G401.6 (cell line): ENCODE measurements around the gene GRIN1.

Experiments
- FAIRE-seq: peaks from 2 replicates; lab custom pipeline; 2012; peaks lifted over from hg19 to GRCh38; lab: Jason Lieb, UNC

The GRIN1 gene

DNA sequence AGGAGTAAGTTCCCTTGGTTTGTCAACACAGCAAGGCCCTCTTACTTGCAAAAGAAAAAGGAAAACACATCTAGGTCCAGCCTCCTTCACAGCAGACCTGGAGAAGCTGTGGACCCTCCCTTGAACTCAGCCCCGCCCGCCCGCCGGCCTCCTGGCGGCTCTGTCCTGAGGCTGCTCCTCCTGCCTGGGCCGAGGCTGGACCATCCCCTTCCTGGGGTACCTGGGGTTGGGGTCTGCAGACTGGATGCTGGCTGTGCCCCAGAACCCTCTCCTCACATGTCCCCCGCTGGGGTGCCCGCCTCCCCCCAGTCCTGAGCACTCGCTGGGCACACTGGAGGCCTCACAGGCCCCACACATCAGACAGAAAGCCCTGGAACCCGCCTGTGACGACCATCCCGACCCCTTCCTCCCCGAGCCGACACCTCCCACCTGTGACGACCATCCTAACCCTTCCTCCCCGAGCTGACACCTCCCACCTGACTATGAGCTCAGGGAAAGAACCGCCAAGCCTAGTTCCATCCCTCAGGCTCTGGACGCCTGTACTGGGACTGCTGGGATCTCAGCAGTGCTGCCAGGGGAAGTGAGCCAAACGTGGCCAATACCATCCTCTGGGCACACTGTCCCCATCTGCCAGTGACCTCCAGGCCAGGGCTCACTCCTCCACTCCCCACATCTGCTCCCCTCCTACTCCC lies 40.1 kb downstream of the GRIN1 start:
- FAIRE-seq, result no peak

DNA sequence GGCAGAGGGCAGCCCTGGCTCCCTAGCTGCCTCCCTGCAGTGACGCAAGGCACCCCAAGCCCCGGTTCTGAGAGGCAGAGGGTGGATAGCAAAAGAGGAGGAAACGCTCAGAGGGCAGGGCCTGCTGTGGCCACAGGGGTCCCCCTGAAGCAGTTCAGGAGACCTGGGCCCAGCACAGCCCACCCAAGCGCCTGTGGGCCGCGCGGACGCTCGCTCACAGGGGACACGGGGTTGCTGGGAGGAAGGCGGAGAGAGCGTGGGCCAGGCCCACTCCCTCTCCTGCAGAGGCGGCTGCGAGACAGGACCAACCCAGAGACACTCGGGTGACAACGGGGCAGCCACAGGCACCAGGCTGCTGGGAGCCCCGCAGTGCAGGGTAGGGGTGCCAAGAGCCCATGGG lies 40.8 kb downstream of the GRIN1 start:
- no peak for FAIRE-seq

DNA sequence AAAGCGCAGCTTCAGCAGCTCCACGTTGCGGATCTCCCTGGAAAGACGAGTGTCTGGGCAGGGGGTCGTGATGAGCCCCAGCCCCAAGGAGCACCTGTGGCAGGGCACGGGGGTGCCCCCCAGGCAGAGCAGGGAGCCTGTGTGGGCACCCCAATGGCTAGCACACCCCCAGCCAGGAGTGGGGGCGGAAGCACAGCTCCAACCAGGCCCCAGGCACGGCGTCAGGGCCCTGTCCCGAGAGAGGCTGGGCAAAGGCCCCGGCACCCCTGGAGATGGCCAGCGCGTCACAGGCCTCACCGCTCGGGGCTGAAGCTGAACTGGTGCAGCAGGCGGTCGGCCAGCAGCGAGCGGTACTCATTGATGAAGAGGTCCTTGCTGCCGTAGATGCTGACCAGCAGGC lies 41.5 kb downstream of the GRIN1 start:
- FAIRE-seq, result no peak

DNA sequence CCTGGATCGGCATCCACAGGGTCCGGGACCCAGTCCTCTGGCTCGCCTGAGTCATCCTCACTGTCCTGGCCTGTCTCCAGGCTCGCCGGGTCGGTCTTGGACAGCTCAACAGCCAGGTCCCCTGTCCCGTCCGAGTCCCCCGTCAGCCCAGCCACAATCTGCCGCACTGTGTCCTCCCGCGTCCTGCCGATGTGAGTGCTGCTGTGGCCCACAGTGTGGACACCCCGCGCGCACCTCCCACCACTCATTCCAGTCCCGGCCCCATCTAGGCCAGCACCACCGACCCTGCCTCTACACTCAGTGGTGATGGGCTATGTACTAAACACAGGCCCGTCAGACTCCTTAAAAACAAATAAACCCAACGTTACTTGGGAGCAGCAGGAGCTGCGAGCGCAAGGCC lies 42.7 kb downstream of the GRIN1 start:
- no peak for FAIRE-seq

DNA sequence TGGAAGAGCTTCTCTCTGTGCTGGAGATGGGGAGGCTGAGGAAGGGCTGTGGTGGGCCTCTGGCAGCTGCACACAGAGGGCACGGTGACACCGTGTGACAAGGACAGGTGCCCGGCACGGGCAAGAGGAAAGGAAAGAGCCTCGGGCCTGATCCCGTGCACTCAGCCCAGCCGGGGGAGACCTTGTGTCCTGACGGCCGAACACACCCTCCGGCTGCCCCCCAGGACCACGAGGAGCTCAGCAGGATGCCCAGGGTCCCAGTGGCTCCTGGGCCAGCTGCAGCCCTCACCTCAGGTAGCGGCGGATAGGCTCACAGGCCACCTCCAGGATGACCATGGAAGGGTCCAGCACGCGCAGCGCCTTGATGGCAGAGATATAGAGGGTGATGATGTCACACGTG lies 43.9 kb downstream of the GRIN1 start:
- no peak for FAIRE-seq

DNA sequence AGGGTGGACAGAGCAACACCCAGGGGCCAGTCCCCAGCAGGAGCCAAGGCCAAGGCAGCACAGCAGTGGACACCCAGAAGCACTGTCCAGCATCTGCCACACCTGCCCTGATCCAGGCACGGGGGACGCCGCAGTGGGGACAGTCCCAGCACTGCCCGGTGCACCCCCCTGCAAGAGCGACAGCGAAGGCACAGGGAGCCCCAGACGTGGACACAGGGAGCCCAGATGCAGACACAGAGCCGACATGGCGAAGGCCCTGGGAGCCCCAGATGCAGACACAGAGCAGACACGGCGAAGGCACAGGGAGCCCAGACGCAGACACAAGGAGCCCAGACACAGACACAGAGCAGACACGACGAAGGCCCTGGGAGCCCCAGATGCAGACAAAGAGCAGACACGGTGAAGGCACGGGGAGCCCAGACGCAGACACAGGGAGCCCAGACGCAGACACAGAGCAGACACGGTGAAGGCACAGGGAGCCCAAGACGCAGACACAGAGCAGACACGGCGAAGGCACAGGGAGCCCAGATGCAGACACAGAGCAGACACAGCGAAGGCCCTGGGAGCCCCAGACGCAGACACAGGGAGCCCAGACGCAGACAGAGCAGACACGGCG lies 45.1 kb downstream of the GRIN1 start:
- FAIRE-seq, result no peak

DNA sequence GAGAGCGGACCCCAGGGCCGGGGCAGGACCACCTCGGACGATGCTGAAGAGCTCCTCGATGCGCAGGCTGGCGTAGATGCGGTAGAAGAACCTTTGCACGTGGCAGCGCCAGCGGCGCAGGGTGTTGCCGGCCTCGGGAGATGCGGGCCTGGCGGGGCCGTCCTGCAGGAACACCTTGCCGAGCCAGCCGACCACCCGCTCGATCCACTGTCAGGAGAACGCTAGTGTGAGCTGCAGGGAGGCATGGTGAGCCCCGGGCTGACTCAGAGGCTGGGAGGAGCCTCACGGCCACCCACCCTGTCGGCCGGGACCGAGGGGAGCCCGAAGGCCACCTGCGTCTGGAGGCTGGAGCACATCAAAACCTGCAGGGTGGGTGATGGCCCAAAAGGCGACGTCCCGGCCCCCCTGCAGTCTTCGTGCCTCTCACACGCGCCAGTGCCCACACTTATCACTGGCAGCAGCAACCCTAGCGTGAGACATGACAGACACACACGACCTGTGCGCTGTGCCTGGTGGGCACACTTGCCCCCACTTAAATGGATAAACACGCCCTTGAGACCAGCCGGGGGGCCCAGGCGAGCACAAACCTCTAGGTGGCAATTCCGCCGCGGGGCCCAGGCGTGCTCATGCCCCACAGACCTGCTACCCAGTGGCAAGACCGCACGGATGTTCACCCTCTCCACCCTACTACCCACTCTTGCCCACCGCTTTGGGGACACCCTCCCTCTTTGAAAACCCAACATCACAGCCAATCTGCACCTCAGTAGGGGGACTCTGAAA lies 46.1 kb downstream of the GRIN1 start:
- no peak for FAIRE-seq

DNA sequence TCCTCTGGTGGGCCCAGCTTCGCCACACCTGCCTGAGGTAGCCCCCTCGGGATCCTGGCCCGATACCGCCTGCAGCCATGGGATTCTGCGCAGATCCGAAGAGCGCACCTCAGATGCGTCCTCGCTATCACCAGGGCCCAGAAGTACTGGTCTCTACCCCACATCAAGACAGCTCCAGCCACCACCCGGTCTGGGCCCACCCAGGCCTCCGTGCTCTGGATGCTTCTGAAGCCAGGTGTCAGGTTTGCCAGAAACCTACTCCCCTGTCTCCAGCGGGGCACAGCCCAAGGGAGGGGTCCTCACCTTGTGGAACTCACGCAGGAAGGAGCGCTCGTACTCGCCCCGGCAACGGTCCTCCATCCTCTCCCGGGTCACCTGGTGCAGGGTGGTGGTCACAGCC lies 47.0 kb downstream of the GRIN1 start:
- FAIRE-seq, result no peak

DNA sequence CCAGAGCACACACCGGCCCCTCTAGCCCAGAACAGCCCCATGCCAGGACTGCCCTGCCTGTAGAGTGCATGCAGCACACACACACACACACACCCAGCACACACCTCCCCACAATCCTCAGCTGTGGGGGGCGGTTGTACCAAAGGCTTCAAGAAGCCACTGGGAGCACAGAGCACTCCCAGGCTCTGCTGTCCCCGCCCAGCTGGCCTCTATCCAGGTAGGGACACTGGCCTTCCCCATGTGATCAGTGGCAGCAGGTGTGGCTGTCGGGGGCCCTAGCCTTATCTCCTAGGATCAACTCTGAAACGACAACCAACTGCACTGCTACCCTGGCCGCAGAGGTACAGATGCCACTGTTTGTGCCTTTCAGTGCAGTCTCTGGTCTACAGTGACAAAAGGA lies 47.4 kb downstream of the GRIN1 start:
- no peak for FAIRE-seq

DNA sequence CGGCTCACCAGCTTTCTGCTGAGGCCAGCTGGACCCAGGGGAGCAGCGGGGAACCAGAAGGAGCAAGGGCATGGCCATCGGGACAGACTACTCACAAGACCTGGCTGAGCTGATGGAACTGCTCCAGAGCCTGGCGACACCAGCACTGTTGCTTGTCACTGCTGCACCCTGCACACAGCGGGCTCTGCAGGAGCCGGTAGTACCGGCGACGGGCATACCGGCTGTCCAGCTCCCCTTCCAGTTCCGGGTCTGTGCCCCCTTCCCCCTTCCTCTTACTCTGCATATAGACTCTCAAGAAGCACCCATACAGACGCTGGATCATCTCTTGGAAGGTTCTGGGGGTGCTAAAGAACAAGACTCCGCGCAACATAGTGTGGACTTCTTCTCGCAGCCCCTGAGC lies 48.4 kb downstream of the GRIN1 start:
- no peak for FAIRE-seq

DNA sequence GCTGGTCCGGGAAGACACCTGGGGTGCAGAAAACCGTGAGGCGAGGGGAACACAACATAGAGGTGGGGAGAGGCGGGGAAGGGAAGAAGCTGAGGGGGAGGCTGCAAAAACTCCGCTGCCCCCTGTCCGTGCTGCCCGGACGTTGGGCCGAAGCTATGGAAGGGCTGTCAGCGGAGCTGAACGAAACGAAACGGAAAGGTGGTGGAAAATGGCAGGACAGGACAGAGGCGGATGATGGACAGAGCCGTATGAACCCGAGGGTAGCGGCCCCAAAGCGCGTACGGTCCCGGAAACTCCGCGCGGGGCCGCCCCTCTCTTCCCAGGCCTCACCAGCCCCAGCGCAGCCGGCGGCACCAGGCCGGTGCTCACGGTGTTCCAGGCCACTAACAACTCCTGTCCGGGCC lies 49.1 kb downstream of the GRIN1 start:
- FAIRE-seq, result no peak

DNA sequence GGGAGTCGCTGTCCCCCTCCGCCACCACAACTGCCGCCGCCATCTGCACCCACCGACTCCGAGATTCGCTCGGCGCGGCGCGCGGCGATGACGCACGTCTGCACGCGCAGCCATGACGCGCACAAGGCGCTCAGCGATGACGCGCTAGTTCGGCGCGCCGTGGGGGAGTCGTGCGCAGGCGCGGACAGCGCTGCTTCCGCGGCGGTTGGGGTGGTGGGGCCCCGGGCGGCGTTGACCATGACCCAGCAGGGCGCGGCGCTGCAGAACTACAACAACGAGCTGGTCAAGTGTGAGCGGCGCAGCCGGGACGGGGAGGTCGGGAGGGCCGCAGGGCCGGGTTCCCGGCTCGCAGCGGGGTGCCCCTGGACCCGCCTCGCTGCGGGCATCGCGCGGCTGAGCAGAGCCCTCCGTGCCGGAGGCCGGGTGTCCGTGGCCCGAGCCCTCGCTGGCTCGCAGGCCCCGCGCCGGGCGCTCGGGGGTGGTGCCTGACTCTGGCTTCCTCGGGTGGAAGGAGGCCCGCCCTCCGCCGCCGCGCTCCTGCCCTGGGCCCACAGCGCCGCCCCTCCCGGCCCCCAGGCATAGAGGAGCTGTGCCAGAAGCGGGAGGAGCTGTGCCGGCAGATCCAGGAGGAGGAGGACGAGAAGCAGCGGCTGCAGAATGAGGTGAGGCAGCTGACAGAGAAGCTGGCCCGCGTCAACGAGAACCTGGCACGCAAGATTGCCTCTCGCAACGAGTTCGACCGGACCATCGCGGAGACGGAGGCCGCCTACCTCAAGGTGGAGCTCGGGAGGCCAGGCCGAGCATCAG lies 49.7 kb downstream of the GRIN1 start, which contains the start of the genes ANAPC2 and SSNA1:
ANAPC2 (minus strand) TSS at position 71 of the 807 bp plus-strand sequence; CDS start at position 43, 28 bp downstream.
SSNA1 (plus strand) TSS at position 187 of the 807 bp plus-strand sequence; CDS start at position 238, 51 bp downstream.
- FAIRE-seq, result no peak

DNA sequence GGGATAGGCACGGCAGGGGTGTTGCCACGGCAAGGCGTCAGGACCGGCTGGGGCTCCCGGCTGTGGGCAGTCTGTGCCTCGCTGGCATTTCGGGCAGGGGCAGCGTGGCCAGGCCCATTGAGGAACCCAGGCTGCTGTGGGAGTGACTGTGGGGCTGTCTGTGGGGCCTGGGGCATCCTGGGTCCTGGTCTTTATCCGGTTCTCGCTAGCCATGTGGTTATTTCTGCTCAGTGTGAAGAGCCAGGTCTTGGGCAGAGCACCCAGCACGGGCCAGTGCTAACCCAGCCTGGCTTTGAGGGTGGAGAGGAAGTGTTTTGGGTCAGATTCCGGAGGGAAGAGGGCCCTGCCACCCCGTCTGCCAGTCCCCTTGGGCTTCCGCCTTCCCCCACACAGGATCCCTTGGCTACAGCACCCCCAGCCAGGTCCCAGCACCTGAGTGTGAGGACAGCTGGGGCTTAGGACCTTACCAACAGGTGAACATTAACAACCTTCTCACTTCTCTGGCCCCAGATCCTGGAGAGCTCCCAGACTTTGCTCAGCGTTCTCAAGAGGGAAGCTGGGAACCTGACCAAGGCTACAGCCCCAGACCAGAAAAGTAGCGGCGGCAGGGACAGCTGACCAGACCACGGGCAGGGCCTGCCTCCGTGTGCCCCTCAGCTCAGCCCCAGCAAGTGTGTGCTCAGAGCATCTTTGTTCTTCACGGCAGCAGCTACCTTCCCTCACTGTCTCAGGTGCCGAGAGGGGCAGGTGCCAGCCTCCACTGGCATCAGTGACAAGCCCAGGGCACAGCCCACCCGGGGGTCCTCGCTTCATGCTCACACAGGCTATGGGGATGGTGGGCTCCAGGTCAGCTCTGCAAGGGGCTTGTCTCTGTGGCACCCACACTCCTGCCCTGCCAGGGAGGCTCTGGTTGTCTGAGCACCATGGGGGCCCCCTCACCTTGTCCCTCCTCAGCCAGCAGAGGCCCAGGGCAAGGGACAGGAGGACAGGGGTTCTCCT lies 50.6 kb downstream of the GRIN1 start:
- FAIRE-seq, result no peak

DNA sequence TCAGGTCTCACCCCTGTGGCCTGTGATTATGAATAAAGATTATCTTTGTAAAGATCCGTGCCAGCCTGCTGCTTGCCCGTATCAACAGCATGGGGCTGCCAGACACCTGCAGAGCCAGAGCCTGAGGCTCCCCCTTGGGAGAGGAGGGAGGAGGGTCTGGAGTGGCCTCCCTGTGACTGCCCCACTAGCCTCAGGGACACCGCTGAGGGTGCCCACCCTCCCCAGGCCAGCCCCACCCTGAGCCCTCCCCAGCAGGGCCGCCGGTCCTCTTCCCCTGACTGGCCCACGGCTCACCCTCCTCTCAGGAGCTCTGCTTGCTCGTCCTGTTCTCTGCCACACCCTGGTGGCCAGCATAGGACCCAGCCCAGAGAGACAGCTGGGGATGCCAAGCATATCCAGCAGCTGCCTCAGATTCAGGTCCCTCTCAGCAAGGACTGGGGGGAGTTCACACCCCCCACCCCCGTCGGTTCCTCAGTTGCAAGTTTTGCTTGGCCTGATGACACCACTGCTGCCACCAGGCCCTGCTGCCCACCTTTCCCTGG lies 51.4 kb downstream of the GRIN1 start:
- no peak for FAIRE-seq

DNA sequence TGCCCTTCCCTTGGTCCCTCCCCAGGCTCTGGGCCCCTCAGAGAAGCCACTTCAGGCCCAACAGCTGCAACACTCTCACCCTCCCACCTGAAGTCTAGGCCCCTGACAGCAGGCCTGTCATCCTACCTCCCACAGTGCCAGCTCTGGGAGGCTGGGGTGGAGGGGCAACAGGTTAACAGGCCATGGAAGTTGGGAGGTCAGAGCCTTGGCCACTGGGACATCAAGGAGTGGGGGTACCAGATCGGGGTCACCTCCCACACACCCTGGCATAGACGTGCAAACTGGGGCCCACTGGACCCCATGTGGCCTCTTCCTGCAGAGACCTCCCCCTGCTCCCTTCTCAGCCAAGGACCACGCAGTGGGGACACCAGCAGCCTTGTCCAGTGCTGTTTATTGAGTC lies 52.3 kb downstream of the GRIN1 start:
- FAIRE-seq, result no peak

DNA sequence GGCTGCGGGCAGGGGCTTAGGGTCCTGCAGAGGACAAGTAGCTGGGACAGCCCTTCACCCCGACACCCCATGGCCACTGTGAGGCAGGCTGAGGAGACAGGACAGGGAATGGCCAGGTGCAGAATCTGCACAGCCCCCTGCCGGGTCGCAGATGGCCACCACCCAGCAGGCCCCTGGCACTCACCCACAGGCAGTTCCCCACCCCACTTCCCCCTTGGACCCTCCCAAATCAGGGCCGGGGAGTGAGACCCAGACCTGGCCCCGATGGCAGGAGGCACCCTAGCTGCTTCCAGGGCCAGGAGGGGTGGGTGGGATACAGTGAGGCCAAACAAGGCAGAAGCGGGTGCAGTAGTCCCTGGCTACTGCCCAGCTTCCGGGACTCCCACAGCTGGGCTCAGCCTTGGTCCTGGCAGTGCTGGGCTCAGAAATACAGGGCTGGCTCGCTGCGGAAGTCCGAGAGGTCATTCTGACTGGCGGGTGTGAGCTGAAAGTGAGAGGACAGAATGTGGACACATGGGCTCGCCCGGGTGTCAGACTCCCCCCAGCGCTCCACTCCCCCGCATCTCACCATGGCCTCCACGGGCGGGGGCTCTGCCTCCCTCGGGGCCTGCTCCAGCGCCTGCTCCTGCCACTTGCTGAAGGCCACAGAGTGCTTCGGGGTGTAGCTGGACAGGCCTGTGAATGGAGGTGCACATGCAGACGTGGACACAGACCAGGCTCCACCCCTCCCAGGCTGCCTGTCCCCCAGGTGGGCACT lies 52.9 kb downstream of the GRIN1 start:
- no peak for FAIRE-seq

DNA sequence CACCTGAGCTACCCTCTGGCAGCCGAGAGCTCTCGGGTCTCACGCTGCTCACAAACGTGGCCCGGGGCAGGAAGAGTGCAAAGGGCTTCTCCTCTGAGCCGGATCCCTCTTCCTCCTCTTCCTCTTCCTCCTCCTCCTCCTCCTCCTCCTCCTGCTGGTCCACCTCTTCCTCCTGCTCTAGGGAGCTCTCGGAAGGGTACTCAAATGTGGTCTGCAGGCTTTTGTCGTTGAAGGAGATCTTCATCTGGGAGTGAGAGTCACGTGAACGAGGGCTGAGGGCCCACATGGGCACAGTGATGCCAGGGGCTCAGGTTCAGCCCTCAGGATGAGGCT lies 53.5 kb downstream of the GRIN1 start:
- FAIRE-seq, result no peak

DNA sequence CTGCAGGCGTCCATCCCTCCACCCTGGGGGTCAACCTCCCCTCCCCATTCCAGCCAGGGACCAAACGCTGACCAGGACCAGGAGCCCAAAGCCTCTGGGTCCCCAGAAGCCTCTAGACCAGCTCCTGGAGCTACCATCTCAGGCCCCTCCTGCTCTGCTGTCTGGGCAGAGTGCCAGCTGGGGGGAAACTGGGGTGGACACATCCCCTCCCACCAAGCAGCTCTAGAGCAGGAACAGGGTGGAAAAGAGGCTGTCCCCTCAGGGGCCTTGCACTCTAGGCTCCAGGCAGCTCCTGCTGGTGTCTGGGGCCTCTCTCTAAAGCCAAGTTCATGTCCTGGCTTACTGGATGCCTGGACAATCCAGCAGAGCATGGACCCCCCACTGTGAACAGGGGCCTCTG lies 53.9 kb downstream of the GRIN1 start:
- no peak for FAIRE-seq

DNA sequence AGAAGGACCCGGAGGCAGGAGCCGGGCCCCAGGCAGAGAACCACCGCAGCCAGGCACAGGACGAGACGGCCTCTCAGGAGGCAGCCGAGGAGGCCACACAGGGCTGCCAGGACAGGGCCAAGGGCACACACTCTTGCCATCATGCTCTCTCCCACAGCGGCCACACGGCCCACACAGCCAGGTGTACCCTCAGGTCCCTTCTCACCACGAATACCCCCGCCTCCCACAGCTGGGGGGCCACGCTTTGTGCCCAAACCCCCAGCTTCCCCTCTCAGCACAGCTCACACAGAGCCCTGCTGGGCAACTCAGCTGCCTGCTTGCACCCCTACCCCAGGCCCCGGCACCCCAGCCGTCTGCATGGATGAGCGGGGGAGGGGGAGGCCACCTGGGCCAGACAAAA lies 54.8 kb downstream of the GRIN1 start:
- FAIRE-seq, result no peak

DNA sequence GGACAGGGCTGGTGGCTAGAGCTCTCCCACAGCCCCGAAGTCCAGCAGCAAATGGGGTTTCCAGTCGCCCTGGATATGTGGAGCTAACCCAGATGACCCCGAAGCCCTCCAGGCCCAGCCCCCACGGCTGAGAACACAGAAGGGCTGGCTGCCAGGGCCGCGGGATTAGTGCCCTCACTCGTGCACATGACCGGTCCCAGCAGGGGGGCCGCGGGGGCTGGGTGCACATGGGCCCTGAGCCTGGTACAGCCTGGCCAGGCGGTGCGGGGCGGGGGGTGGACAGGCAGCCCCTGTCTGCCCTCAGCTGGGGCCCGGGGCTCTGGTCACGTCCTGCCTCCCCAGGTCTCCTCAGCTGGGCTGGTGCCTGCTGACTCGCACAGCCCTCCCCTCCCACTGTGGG lies 55.4 kb downstream of the GRIN1 start:
- no peak for FAIRE-seq
